NCI-H524 treated with DMSO at 0.1 percent for 48 hours (cell line): Measurements from ENCODE around the gene NFIC.
"Not testable (repeated sequence)": the region's sequence is repeated elsewhere in the genome, so short reads cannot be mapped to it uniquely, and the experiment has no call there.

Experiments
- DNase-seq: peaks from one replicate; lab custom pipeline; 2025; lab: John Stamatoyannopoulos, UW

NFIC gene

GRCh38 chr19:3365836-3366752 lies at the start of gene NFIC:
Gene NFIC (plus strand): TSS chr19:3366583. CDS start chr19:3366637, 54 bp downstream.
- DNase-seq: no peak

- DNase-seq: no peak
These were observed 49.6 kb upstream of the NFIC start for GRCh38 chr19:3316659-3317207.

GRCh38 chr19:3319643-3320353 lies 46.6 kb upstream of the NFIC start:
- no peak for DNase-seq

GRCh38 chr19:3320354-3320670 lies 46.1 kb upstream of the NFIC start:
- DNase-seq: no peak

- no peak for DNase-seq
These were observed 45.5 kb upstream of the NFIC start for GRCh38 chr19:3320853-3321252.

DNA sequence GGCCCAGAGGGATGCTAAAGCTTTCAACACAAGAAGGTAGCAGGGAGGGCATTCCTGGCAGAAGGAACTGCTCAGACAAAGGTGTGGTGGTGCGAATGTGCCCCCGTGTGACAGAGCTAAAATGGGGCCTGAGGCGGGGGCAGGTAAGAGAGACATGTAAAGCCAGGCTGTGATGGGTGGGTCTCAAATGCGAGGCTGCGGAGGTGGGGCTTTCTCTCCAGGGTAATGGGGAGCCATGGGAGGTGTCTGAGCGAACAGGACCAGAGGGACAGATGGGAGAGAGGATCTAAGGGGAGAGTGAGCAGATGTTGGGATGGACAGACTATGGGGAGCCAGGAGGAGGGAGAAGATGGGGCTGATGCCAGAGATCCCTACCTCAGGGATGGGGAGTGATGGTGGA lies 44.7 kb upstream of the NFIC start:
- no peak for DNase-seq

- DNase-seq: no peak
These were observed 44.0 kb upstream of the NFIC start for GRCh38 chr19:3322199-3322978.

DNA sequence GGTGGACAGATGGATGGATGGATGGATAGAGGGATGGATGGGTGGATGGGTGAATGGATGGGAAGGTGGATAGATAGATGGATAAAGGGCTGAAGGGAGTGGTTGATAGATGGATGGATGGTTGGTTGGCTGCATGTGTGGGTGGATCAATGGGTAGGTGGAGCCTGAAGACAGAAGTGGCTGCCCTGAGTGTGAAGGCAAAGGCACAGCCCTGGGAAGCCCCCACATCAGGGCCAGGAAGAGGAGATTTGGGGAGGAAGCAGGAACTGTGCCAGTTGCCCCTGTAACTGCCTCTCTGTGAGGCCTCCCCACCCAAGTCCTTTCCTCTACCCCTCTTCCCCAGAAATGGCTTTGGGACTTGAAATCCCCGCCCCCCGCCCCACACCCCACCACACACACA lies 43.4 kb upstream of the NFIC start:
- DNase-seq: no peak

DNA sequence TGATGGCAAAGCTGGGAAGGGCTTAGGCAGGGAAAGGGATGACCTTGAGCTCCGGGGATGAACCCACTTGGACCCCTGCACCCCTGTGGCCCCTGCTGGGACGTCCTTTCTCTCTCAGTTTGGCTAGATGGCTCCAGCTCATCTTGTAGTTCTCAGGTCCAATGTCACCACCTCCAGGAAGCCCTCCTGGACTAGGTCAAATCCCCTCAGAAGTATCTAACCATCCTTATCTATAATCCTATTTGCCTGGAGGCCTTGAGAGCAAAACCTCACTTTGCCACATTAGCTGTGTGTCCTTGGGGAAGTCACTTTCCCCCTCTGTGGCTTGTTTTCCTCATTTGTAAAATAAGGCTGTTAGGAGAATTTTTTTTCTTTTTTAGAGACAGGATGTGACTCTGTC lies 42.7 kb upstream of the NFIC start:
- no peak for DNase-seq

DNA sequence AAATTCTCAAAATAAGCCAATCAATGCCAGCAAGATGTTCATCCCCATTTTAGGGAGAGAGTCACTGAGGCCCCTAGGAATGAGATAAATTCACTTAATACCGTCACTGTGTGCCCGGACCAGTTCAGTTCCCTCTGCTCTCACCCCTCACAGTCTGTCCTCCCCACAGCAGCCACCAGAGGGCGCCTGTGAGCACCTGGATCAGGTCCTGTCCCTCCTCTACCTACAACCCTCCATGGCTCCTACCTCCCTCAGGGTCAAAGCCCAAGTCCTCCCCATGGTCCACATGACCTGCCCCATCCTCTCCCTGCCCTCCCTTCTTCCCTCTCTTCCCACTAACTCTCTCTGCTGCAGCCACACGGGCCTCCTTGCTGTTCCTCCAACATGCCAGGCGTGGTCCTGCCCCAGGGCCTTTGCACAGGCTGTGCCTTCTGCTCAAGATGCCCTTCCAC lies 42.0 kb upstream of the NFIC start:
- no peak for DNase-seq

DNA sequence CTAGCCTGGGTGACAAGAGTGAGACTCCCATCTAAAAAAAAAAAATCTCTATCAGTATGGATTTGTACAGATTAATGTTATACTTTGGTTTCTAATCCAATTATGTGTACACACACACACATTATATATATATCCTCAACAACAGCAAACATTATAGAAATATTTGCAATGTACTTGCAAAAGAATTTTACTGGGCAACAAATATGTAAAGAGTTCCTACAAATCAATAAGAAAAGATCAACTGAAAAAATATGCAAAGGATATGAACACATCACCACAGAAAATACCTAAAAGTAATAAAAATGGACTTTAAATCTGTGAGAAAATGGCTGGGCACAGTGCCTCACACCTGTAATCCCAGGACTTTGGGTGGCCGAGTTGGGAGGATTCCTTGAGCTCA lies 40.9 kb upstream of the NFIC start:
- no peak for DNase-seq

- DNase-seq: no peak
These were observed 37.6 kb upstream of the NFIC start for GRCh38 chr19:3328743-3329142.

DNA sequence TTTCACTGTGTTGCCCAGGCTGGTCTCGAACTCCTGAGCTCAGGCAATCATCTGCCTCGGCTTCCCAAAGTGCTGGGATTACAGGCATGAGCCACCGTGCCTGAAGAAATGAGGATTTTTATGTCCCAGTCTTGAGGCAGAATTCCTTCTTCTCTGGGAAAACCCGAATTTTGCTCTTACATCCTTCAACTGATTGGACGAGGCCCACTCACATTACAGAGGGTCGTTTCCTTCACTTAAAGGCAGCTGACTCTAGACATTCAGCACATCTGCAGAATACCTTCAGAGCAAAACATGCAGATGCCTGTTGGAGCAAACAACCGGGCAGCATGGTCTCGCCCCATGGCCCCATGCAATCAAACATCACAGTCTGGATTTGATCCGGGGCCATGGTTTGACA lies 36.3 kb upstream of the NFIC start:
- no peak for DNase-seq

GRCh38 chr19:3332232-3332631 lies 34.2 kb upstream of the NFIC start:
- not testable (repeated sequence) for DNase-seq

DNA sequence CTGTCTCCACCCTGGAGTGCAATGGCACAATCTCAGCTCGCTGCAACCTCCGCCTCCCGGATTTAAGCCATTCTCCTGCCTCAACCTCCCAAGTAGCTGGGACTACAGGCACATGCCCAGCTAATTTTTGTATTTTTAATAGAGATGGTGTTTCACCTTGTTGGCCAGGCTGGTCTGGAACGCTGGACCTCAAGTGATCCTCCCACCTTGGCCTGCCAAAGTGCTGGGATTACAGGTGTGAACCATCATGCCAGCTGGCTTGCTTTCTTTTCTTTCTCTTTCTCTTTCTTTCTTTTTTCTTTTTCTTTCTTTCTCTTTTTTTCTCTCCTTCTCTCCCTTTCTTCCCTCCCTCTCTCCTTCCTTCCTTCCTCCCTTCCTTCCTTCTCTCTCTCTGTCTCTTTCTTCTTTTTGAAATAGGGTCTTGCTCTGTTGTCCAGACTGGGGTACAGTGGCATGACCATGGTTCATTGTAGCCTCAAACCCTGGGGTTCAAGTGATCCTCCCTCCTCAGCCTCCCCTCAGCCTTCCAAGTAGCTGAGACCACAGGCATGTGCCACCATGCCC lies 33.3 kb upstream of the NFIC start:
- no peak for DNase-seq

GRCh38 chr19:3333662-3334061 lies 32.7 kb upstream of the NFIC start:
- DNase-seq: no peak

DNA sequence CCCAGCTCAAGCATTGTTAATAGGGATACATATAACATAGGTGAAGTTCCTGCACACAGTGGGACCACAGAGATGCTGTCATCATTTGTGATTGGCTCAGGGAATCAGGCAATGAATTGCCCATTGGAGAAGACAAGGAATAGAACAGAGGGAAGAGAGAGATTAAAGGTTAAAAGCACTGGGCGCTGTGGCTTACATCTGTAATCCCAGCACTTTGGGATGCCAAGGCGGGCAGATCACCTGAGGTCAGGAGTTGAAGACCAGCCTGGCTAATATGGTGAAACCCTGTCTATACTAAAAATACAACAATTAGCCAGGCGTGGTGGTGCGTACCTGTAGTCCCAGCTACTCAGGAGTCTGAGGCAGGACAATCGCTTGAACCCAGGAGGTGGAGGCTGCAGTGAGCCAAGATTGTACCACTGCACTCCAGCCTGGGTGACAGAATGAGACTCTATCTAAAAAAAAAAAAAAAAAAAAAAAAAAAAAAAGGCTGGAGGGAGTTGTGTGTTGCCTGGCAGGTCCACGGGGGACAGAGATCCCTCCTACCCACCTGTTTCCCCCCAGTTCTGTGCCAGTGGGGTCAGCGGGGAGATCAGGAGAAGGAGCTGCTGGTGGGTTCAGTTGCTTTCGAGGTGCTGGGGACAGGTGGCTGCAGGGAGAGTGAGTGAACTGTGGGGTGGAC lies 31.5 kb upstream of the NFIC start:
- not testable (repeated sequence) for DNase-seq

DNA sequence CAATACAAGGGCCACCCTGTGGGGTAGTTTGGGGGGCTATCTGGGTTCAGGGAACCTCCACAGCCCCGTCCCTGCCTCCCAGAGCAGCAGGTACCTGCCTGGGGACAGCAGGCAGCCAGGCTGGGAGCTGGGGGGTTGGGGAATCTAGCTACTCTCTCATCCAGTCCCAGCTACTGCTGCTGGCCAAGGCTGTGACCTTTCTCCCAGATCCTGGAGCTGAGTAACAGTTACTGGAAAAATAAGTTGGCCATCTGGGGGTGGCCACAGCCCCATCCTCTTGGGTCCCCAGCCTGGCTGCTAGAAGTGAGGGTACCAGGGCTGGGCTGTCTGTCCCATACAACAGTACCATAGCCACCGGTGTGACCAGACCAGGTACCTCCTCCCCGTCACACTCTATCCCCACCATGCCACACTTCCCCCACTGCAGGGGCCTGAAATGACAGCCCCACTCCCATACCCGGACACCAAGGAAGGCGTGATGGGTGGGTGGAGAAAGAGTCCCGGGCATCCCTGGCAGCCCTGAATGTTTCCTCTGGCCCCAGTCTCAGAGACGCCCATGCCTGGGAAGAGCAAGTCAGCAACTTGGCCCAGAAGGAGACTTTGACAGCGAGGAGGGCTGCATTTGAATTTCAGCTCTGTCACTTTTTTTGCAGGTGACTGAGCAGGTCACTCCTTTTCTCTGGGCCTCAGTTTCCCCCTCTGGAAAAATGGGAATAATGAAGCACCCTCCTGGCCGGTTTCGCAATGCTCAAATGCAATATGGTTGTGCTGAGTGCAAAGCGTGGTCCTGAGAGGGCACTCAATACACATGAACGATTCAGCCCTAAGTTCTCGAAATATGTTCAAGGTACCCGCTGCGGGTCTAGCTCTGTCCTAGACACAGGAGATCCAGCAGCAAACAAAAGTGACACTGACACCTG lies 30.7 kb upstream of the NFIC start:
- no peak for DNase-seq

- DNase-seq: no peak
These were observed 30.1 kb upstream of the NFIC start for GRCh38 chr19:3336351-3336679.
